Muscle layer of colon (tissue), 2 donors: ENCODE measurements around the gene PARP3.
A peak's percentile ranks its signal among the peaks of the same experiment; 100 is the strongest.
"Not testable (repeated sequence)": the region's sequence is repeated elsewhere in the genome, so short reads cannot be mapped to it uniquely, and the experiment has no call there.

Experiments used
- H3K27ac ChIP-seq: one replicate; pipeline ENCODE4 v1.7.0; 2013; ENCODE audit warnings: low read depth, mild to moderate bottlenecking, low read length, moderate library complexity
- H3K27me3 ChIP-seq, 2 donors: one replicate each; pipeline ENCODE4 v1.7.0; 2013; ENCODE audit warnings: low read length in 2 of 2, mild to moderate bottlenecking in 2 of 2; ENCODE audit not compliant: insufficient read depth in 2 of 2, control insufficient read depth in 1 of 2
- H3K36me3 ChIP-seq: one replicate; pipeline ENCODE4 v1.7.0; 2013; ENCODE audit warnings: mild to moderate bottlenecking, low read length; ENCODE audit not compliant: insufficient read depth
- H3K4me1 ChIP-seq: one replicate; pipeline ENCODE4 v1.7.0; 2013; ENCODE audit warnings: mild to moderate bottlenecking, low read length; ENCODE audit not compliant: insufficient read depth
- H3K4me3 ChIP-seq, 2 donors: one replicate each; pipeline ENCODE4 v1.7.0; 2013; ENCODE audit warnings: low read length in 2 of 2, low read depth in 1 of 2, mild to moderate bottlenecking in 1 of 2, moderate library complexity in 1 of 2
- H3K9ac ChIP-seq: one replicate; pipeline ENCODE4 v1.7.0; 2013; ENCODE audit warnings: low read length
- H3K9me3 ChIP-seq: one replicate; pipeline ENCODE4 v1.7.0; 2013; ENCODE audit warnings: mild to moderate bottlenecking, low read length
- donor health status: abdominal sarcoma.
- donor health status: Adenocarcinoma of cecum.

Gene PARP3

DNA sequence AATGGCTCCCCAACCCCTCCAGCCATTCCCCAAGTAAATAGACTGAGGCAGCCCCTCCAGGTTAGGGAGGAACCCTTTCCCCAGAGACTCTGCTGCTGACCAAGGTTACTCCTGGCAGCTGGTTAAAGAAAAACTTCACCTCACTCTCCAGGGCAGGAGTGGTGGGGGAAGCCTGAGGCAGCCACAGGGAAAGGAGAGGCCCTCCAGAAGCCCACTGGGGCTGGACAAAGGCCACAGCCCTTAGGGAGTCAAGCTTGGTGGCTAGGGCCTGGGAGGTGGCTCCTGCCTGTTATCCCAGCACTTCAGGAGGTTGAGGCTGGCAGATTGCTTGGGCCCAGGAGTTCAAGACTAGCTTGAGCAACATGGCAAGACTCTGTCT lies 42.1 kb downstream of the PARP3 start:
- Histone ChIP-seq H3K27me3 (no peaks in the 10 kb centered on the region), H3K4me3 (no peak overlapping the region), H3K9me3 (no peaks in the 10 kb centered on the region), H3K4me1 (peaks cover 20% of the 10 kb centered on the region), H3K36me3 (peaks cover 5% of the 10 kb centered on the region), H3K27ac (no peak overlapping the region), H3K9ac (no peak overlapping the region)

DNA sequence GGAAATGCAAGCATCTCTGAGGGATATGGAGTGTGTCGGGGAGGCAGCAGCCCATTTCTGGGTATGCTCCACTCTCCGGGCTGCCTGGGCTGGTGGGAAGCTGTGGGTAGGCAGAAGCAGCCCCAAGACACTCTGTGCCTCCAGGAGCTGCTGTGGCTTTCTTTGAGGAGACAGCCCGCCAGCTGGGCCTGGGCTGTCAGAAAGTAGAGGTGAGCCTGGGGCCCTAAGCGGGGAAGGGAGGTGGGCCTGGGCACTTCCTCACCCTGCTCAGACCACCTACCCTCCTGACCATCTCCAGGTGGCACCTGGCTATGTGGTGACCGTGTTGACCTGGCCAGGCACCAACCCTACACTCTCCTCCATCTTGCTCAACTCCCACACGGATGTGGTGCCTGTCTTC lies 42.9 kb downstream of the PARP3 start:
- peaks cover 20% of the 10 kb centered on the region for H3K4me1 ChIP-seq
- no peak overlapping the region for H3K27ac ChIP-seq
- no peaks in the 10 kb centered on the region for H3K9me3 ChIP-seq
- H3K9ac ChIP-seq: no peak overlapping the region
- no peaks in the 10 kb centered on the region for H3K27me3 ChIP-seq
- peaks cover 5% of the 10 kb centered on the region for H3K36me3 ChIP-seq
- no peak overlapping the region for H3K4me3 ChIP-seq

- no peak overlapping the region for H3K27ac ChIP-seq
- H3K4me3 ChIP-seq: no peak overlapping the region
- peaks cover 20% of the 10 kb centered on the region for H3K4me1 ChIP-seq
- no peaks in the 10 kb centered on the region for H3K36me3 ChIP-seq
- no peaks in the 10 kb centered on the region for H3K9me3 ChIP-seq
- H3K9ac ChIP-seq: no peak overlapping the region
- H3K27me3 ChIP-seq: no peaks in the 10 kb centered on the region
These were observed 44.1 kb downstream of the PARP3 start for GRCh38 chr3:51986010-51986947.

DNA sequence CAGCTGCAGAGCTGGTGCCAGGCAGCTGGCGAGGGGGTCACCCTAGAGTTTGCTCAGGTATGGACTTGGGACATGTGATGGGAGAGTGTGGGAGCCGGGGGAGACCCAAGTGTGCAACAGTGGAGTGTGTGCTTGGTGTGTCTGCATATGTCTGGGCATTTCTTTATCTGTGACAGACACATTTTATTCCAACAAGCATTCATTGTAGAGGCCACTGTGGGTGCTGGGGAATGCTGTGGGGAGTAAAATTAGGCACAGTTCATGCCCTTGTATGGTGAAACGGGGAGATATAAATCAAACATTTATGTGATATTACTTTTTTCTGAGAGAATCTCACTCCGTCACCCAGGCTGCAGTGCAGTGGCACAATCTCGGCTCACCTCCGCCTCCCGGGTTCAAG lies 45.4 kb downstream of the PARP3 start:
- Histone ChIP-seq H3K36me3 (peaks cover 6% of the 10 kb centered on the region), H3K9ac (no peak overlapping the region), H3K4me3 (no peak overlapping the region), H3K27ac (no peak overlapping the region), H3K4me1 (peaks cover 13% of the 10 kb centered on the region), H3K9me3 (no peaks in the 10 kb centered on the region), H3K27me3 (no peaks in the 10 kb centered on the region)

- Histone ChIP-seq H3K36me3 (peaks cover 10% of the 10 kb centered on the region), H3K27me3 (no peaks in the 10 kb centered on the region), H3K27ac (no peak overlapping the region), H3K9ac (no peak overlapping the region), H3K4me1 (peaks cover 9% of the 10 kb centered on the region), H3K4me3 (no peak overlapping the region), H3K9me3 (no peaks in the 10 kb centered on the region)
These were observed 46.4 kb downstream of the PARP3 start for GRCh38 chr3:51988286-51989146.

- Histone ChIP-seq H3K4me1 (peaks cover 14% of the 10 kb centered on the region), H3K36me3 (peaks cover 24% of the 10 kb centered on the region)
- not testable (repeated sequence) for H3K4me3 ChIP-seq, H3K9ac ChIP-seq, H3K9me3 ChIP-seq, H3K27ac ChIP-seq, H3K27me3 ChIP-seq
These were observed 48.4 kb downstream of the PARP3 start for GRCh38 chr3:51990501-51990971.

GRCh38 chr3:51992017-51992682 lies 50.0 kb downstream of the PARP3 start:
- H3K27me3 ChIP-seq: no peaks in the 10 kb centered on the region
- peaks cover 14% of the 10 kb centered on the region for H3K4me1 ChIP-seq
- no peak overlapping the region for H3K27ac ChIP-seq
- no peaks in the 10 kb centered on the region for H3K9me3 ChIP-seq
- no peak overlapping the region for H3K4me3 ChIP-seq
- no peak overlapping the region for H3K9ac ChIP-seq
- peaks cover 24% of the 10 kb centered on the region for H3K36me3 ChIP-seq

- not testable (repeated sequence) for H3K9ac ChIP-seq, H3K9me3 ChIP-seq, H3K4me3 ChIP-seq, H3K27ac ChIP-seq, H3K27me3 ChIP-seq
- Histone ChIP-seq H3K4me1 (peaks cover 14% of the 10 kb centered on the region), H3K36me3 (peaks cover 24% of the 10 kb centered on the region)
These were observed 51.5 kb downstream of the PARP3 start for GRCh38 chr3:51993657-51994056.

GRCh38 chr3:51994530-51994929 lies 52.4 kb downstream of the PARP3 start:
- H3K9ac ChIP-seq: peak overlapping the region; percentile 90
- peaks cover 14% of the 10 kb centered on the region for H3K4me1 ChIP-seq
- no peaks in the 10 kb centered on the region for H3K27me3 ChIP-seq
- H3K4me3 ChIP-seq: peak overlapping the region in 1 of 2 donors; percentile 98
- peaks cover 24% of the 10 kb centered on the region for H3K36me3 ChIP-seq
- peak overlapping the region; percentile 71 for H3K27ac ChIP-seq
- H3K9me3 ChIP-seq: no peaks in the 10 kb centered on the region

DNA sequence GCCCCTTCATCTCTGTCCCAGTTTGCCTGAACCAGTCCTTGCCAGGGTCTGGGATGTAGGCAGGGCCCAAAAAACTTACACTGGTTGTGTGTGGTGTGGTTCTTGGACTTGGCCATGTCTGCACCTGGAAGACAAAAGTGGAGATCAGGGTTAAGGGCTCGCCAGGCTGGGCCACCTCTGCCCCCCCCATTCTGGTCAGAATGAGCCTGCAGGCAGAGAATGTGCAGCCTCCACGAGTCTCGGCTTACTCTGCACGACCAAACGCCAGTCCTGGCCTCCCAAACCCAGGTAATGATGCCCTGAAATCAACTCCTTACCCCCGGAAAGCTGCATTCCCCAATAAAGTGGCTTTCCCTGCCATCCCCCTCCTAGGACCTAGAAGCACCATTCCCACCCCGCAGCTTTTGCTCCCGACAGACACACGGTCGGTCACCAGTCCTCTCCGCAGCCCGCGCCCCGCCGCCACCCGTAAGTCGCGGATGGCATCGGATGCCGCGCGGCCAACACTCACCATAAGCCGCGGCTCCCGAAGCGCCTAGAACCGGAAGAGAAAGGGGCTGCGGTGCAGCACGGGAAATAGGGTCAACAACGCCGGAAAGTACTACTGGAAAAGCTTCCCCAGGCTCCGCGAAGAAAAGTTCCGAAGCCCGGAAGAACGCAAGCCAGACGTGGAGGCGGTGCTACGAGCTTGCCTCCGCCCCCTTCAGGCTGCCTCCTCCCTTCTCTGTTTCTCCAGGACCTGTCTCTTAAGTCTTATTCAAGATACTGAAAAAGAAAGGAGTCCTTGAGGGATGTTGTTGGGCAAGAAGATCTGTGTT lies 53.4 kb downstream of the PARP3 start, which contains the start of gene RPL29:
Gene RPL29 (minus strand): TSS at position 550 of the 818 bp plus-strand sequence. CDS start 434 bp downstream, at position 116.
- Histone ChIP-seq H3K9me3 (no peaks in the 10 kb centered on the region), H3K36me3 (peaks cover 24% of the 10 kb centered on the region), H3K27me3 (peaks cover 0 to 7% of the 10 kb centered on the region in 2 donors), H3K9ac (peak within 1 kb of the TSS; percentile 90), H3K27ac (peak within 1 kb of the TSS; percentile 71), H3K4me3 (peak within 1 kb of the TSS; percentile 17 to 98), H3K4me1 (peaks cover 14% of the 10 kb centered on the region)
